ENCODE data around the gene CLEC19A. TPM values are rescaled to one million over a fixed set of nuclear protein-coding genes. Genes with fewer than 3 reads are reported as not detected.
A peak's percentile ranks its signal among the peaks of the same experiment; 100 is the strongest.

Gene CLEC19A
- total RNA-seq, 2 donors from 2014 or later = 0.23 TPM

GRCh38 chr16:19329932-19330331 is 44.4 kb downstream of the CLEC19A start:
- Histone ChIP-seq H3K27me3 (replicated peaks; ENCODE audit: insufficient read depth) (no peaks in the 10 kb centered on the region), H3K4me1 (replicated peaks) (no peaks in the 10 kb centered on the region), H3K36me3 (no peaks in the 10 kb centered on the region), H3K9me3 (no peaks in the 10 kb centered on the region), H3K4me3 (no peak overlapping the region), H3K27ac (no peak overlapping the region)
- DNase-seq (ENCODE audit: low spot score) = no peak
- WGBS = 93% methylated on average over 1 of the region's 1 CpG
- TF ChIP-seq POLR2A (IDR thresholded peaks at IDR 0.05) (no peak), POLR2AphosphoS5 (IDR thresholded peaks at IDR 0.05) (no peak), CTCF (IDR thresholded peaks at IDR 0.05) (no peak)
- intact Hi-C loops (cut with DNase I) = no loop called here

GRCh38 chr16:19330841-19331397 is 45.4 kb downstream of the CLEC19A start:
- TF ChIP-seq POLR2AphosphoS5 (IDR thresholded peaks at IDR 0.05) (peak; percentile 28), CTCF (IDR thresholded peaks at IDR 0.05) (no peak), POLR2A (IDR thresholded peaks at IDR 0.05) (no peak)
- no peaks in the 10 kb centered on the region for H3K36me3 ChIP-seq
- no peaks in the 10 kb centered on the region for H3K4me1 ChIP-seq (replicated peaks)
- DNase-seq (ENCODE audit: low spot score) = peak; percentile 48
- no peaks in the 10 kb centered on the region for H3K27me3 ChIP-seq (replicated peaks; ENCODE audit: insufficient read depth)
- intact Hi-C loops (cut with DNase I) = no loop called here
- no peak overlapping the region for H3K4me3 ChIP-seq
- H3K27ac ChIP-seq = peak overlapping the region; percentile 17 to 52
- no peaks in the 10 kb centered on the region for H3K9me3 ChIP-seq
- 24% methylated on average over 6 of the region's 6 CpGs for WGBS

GRCh38 chr16:19331794-19332193 is 46.3 kb downstream of the CLEC19A start:
- intact Hi-C loops (cut with DNase I) = no loop called here
- Histone ChIP-seq H3K27ac (no peak overlapping the region), H3K4me1 (replicated peaks) (no peaks in the 10 kb centered on the region), H3K4me3 (no peak overlapping the region), H3K36me3 (no peaks in the 10 kb centered on the region), H3K27me3 (replicated peaks; ENCODE audit: insufficient read depth) (no peaks in the 10 kb centered on the region), H3K9me3 (no peaks in the 10 kb centered on the region)
- no peak for DNase-seq (ENCODE audit: low spot score)
- TF ChIP-seq CTCF (IDR thresholded peaks at IDR 0.05) (no peak), POLR2A (IDR thresholded peaks at IDR 0.05) (no peak), POLR2AphosphoS5 (IDR thresholded peaks at IDR 0.05) (no peak)
- 89% methylated on average over 4 of the region's 4 CpGs for WGBS

GRCh38 chr16:19338335-19338734 is 52.8 kb downstream of the CLEC19A start:
- 79% methylated on average over 3 of the region's 3 CpGs for WGBS
- intact Hi-C loops (cut with DNase I) = no loop called here

More at GRCh38 chr16:19338335-19338734, 52.8 kb downstream of the CLEC19A start:
- Histone ChIP-seq H3K27me3 (replicated peaks; ENCODE audit: insufficient read depth) (no peaks in the 10 kb centered on the region), H3K36me3 (no peaks in the 10 kb centered on the region), H3K27ac (no peak overlapping the region), H3K4me3 (no peak overlapping the region), H3K4me1 (replicated peaks) (no peaks in the 10 kb centered on the region), H3K9me3 (no peaks in the 10 kb centered on the region)
- TF ChIP-seq POLR2AphosphoS5 (IDR thresholded peaks at IDR 0.05) = no peak
- no peak for TF ChIP-seq CTCF (IDR thresholded peaks at IDR 0.05)
- no peak for TF ChIP-seq POLR2A (IDR thresholded peaks at IDR 0.05)
- DNase-seq (ENCODE audit: low spot score) = no peak

Measured in prostate gland (tissue), 2 donors.